Measurements from ENCODE around the gene GJD4.

GJD4 gene

GRCh38 chr10:35605191-35605590, at the start of gene GJD4:
Gene GJD4 (plus strand): TSS chr10:35605341. CDS start chr10:35605568, 227 bp downstream.
- DNase-seq (ENCODE audit: low read depth in 3 of 3): no peak

- no peak for DNase-seq (ENCODE audit: low read depth in 3 of 3)
Measured at GRCh38 chr10:35555962-35556930, 48.9 kb upstream of the GJD4 start.

- no peak for DNase-seq (ENCODE audit: low read depth in 3 of 3)
Measured at GRCh38 chr10:35558276-35558675, 46.9 kb upstream of the GJD4 start.

GRCh38 chr10:35559416-35559815, 45.7 kb upstream of the GJD4 start:
- no peak for DNase-seq (ENCODE audit: low read depth in 3 of 3)

GRCh38 chr10:35561715-35562114, 43.4 kb upstream of the GJD4 start:
- no peak for DNase-seq (ENCODE audit: low read depth in 3 of 3)

- DNase-seq (ENCODE audit: low read depth in 3 of 3): no peak
Measured at GRCh38 chr10:35562427-35562826, 42.7 kb upstream of the GJD4 start.

GRCh38 chr10:35563261-35563891, 41.8 kb upstream of the GJD4 start:
- DNase-seq (ENCODE audit: low read depth in 3 of 3): peak; percentile 6 to 37 (median 28)

- no peak for DNase-seq (ENCODE audit: low read depth in 3 of 3)
Measured at GRCh38 chr10:35564341-35564968, 40.7 kb upstream of the GJD4 start.

- DNase-seq (ENCODE audit: low read depth in 3 of 3): no peak
Measured at GRCh38 chr10:35565602-35566081, 39.5 kb upstream of the GJD4 start.

GRCh38 chr10:35567951-35568350, 37.2 kb upstream of the GJD4 start:
- DNase-seq (ENCODE audit: low read depth in 3 of 3): no peak

- DNase-seq (ENCODE audit: low read depth in 3 of 3): no peak
Measured at GRCh38 chr10:35568483-35569015, 36.6 kb upstream of the GJD4 start.

GRCh38 chr10:35569111-35569707, 35.9 kb upstream of the GJD4 start:
- no peak for DNase-seq (ENCODE audit: low read depth in 3 of 3)

- no peak for DNase-seq (ENCODE audit: low read depth in 3 of 3)
Measured at GRCh38 chr10:35569836-35570235, 35.3 kb upstream of the GJD4 start.

- DNase-seq (ENCODE audit: low read depth in 3 of 3): no peak
Measured at GRCh38 chr10:35570397-35570796, 34.7 kb upstream of the GJD4 start.

GRCh38 chr10:35572583-35572982, 32.6 kb upstream of the GJD4 start:
- DNase-seq (ENCODE audit: low read depth in 3 of 3): no peak

GRCh38 chr10:35573796-35574195, 31.3 kb upstream of the GJD4 start:
- DNase-seq (ENCODE audit: low read depth in 3 of 3): no peak

GRCh38 chr10:35574924-35575352, 30.2 kb upstream of the GJD4 start:
- DNase-seq (ENCODE audit: low read depth in 3 of 3): no peak

GRCh38 chr10:35575640-35576039, 29.5 kb upstream of the GJD4 start:
- DNase-seq (ENCODE audit: low read depth in 3 of 3): no peak

- no peak for DNase-seq (ENCODE audit: low read depth in 3 of 3)
Measured at GRCh38 chr10:35576730-35577129, 28.4 kb upstream of the GJD4 start.

GRCh38 chr10:35577926-35578617, 27.1 kb upstream of the GJD4 start:
- no peak for DNase-seq (ENCODE audit: low read depth in 3 of 3)

- no peak for DNase-seq (ENCODE audit: low read depth in 3 of 3)
Measured at GRCh38 chr10:35578618-35578956, 26.6 kb upstream of the GJD4 start.

Measured in stimulated activated CD4-positive, alpha-beta T cell treated with anti-CD3 and anti-CD28 coated beads, TNF-alpha, amount 100 ng/mL, for 24 hours (primary cell).